Measurements from ENCODE around the gene GALNT15.

Gene GALNT15

GRCh38 chr3:16255726-16256125, 81.2 kb downstream of the GALNT15 start:
- DNase-seq, result no peak

GRCh38 chr3:16257309-16257708, 82.8 kb downstream of the GALNT15 start:
- DNase-seq, result no peak

GRCh38 chr3:16258177-16258576, 83.7 kb downstream of the GALNT15 start:
- no peak for DNase-seq

- DNase-seq, result no peak
Observed at GRCh38 chr3:16258866-16259265, 84.4 kb downstream of the GALNT15 start.

GRCh38 chr3:16260046-16260445, 85.6 kb downstream of the GALNT15 start:
- no peak for DNase-seq

- no peak for DNase-seq
Observed at GRCh38 chr3:16262174-16262573, 87.7 kb downstream of the GALNT15 start.

GRCh38 chr3:16264174-16264707, 89.8 kb downstream of the GALNT15 start:
- no peak for DNase-seq

- peak; percentile 99 for DNase-seq
Observed at GRCh38 chr3:16264708-16265454, 90.4 kb downstream of the GALNT15 start, which contains the start of the genes DPH3 and OXNAD1. Gene DPH3 (minus strand): TSS chr3:16264943. CDS start chr3:16264876, 67 bp downstream. Gene OXNAD1 (plus strand): TSS chr3:16265212. CDS start chr3:16270953, 5,741 bp downstream.

GRCh38 chr3:16265455-16265786, 90.9 kb downstream of the GALNT15 start:
- DNase-seq, result no peak

- DNase-seq, result no peak
Observed at GRCh38 chr3:16266714-16267113, 92.2 kb downstream of the GALNT15 start.

- no peak for DNase-seq
Observed at GRCh38 chr3:16270855-16271254, 96.4 kb downstream of the GALNT15 start.

- no peak for DNase-seq
Observed at GRCh38 chr3:16272588-16272987, 98.1 kb downstream of the GALNT15 start.

- no peak for DNase-seq
Observed at GRCh38 chr3:16273867-16274266, 99.4 kb downstream of the GALNT15 start.

- no peak for DNase-seq
Observed at GRCh38 chr3:16277471-16277870, 103.0 kb downstream of the GALNT15 start.

GRCh38 chr3:16279010-16279801, 104.7 kb downstream of the GALNT15 start:
- no peak for DNase-seq

GRCh38 chr3:16280671-16281070, 106.2 kb downstream of the GALNT15 start:
- no peak for DNase-seq

Data from CD4-positive, alpha-beta T cell treated with Interleukin-15 for 1 hour (primary cell).